Heart left ventricle (tissue), 13 donors: Measurements from ENCODE around the gene CYB5R4.

Experiments used
- POLR2A ChIP-seq, 2 donors: fragments of 450-650 bp; IDR thresholded peaks; one replicate each; pipeline ENCODE4 v1.6.1; 2017; ENCODE audit warnings: antibody characterized with exemption in 2 of 2, mild to moderate bottlenecking in 2 of 2, moderate library complexity in 2 of 2
- TF ChIP-seq, protein P1 (sequence below), 12 donors: fragments of 200-600 bp; sonication (generic) in 4 of 12; IDR thresholded peaks; one replicate each; pipeline versions ENCODE4 v1.5.0 to v1.8.0; 2018 to 2022; ENCODE audit warnings: antibody characterized with exemption in 12 of 12, mild to moderate bottlenecking in 5 of 12
- donor health status: ischemic (EF 13 %, LVEDD 7.1; RV severe dilation, severe dysfunction).
- donor health status: DM: no; HTN: yes; CAD: no.
- donor health status: DM: no; HTN: no; CAD: no.
- donor health status: ischemic (EF 25% LVEDD 6.9; RV normal size, moderate dysfunction).
- donor health status: ischemic (EF 25% LVEDD 5.7; RV mildly dilated, moderate dysfunction).
- donor health status: ischemic (EF 35%, LVEDD 5.7; RV mildly dilated, moderate dysfunction).
- donor health status: nonischemic (EF 11% LVEDD 7.7; RV severe dilation, severe dysfunction).
- donor health status: DM: yes; HTN: yes; CAD: no.
- donor health status: PGD.
- donor health status: ischemic (EF 29% LVEDD 5.4; RV normal size, mild dysfunction).
- donor health status: nonischemic (EF 23%, LVEDD 6.1; RV moderate dilation, normal function).

DNA sequence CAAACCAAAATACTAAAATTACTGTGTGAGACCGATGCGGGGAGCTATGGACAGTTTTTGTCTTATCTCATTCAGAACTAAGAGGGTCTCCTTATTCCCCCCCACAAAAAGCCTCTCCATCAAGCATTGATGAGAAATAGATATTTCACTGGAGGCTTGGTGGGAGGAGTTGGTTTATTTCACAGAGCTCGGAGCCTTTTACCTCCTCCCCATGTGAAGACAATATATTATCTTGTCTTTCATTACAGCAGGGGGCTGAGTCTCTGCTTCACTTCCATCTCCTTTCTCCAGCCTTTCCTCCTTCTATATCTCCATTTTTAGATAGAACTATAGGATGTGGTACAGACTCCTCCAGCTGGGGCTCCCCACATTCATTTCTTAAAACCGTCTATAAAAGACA, 144.2 kb downstream of the CYB5R4 start:
- TF ChIP-seq, protein P1, sequence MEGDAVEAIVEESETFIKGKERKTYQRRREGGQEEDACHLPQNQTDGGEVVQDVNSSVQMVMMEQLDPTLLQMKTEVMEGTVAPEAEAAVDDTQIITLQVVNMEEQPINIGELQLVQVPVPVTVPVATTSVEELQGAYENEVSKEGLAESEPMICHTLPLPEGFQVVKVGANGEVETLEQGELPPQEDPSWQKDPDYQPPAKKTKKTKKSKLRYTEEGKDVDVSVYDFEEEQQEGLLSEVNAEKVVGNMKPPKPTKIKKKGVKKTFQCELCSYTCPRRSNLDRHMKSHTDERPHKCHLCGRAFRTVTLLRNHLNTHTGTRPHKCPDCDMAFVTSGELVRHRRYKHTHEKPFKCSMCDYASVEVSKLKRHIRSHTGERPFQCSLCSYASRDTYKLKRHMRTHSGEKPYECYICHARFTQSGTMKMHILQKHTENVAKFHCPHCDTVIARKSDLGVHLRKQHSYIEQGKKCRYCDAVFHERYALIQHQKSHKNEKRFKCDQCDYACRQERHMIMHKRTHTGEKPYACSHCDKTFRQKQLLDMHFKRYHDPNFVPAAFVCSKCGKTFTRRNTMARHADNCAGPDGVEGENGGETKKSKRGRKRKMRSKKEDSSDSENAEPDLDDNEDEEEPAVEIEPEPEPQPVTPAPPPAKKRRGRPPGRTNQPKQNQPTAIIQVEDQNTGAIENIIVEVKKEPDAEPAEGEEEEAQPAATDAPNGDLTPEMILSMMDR (IDR thresholded peaks at IDR 0.05), result no peak
- TF ChIP-seq POLR2A (IDR thresholded peaks at IDR 0.05), result no peak
